PC-3 (cell line): ENCODE results near the gene CA9.

Experiments used
- EZH2 ChIP-seq: fragments of 300-600 bp; sonication (generic); IDR thresholded peaks from one replicate; pipeline ENCODE4 v1.6.1; 2017; ENCODE audit warnings: antibody characterized with exemption, mild to moderate bottlenecking, low read length; ENCODE audit not compliant: unreplicated experiment
- TF ChIP-seq, protein P1 (sequence below): fragments of 300-600 bp; sonication (generic); conservative IDR thresholded peaks from 2 replicates; pipeline ENCODE4 v1.5.1; 2017; ENCODE audit warnings: antibody characterized with exemption, low read depth, mild to moderate bottlenecking, low read length

GRCh38 chr9:35696520-35697215 is 22.9 kb downstream of the CA9 start:
- TF ChIP-seq, protein P1, sequence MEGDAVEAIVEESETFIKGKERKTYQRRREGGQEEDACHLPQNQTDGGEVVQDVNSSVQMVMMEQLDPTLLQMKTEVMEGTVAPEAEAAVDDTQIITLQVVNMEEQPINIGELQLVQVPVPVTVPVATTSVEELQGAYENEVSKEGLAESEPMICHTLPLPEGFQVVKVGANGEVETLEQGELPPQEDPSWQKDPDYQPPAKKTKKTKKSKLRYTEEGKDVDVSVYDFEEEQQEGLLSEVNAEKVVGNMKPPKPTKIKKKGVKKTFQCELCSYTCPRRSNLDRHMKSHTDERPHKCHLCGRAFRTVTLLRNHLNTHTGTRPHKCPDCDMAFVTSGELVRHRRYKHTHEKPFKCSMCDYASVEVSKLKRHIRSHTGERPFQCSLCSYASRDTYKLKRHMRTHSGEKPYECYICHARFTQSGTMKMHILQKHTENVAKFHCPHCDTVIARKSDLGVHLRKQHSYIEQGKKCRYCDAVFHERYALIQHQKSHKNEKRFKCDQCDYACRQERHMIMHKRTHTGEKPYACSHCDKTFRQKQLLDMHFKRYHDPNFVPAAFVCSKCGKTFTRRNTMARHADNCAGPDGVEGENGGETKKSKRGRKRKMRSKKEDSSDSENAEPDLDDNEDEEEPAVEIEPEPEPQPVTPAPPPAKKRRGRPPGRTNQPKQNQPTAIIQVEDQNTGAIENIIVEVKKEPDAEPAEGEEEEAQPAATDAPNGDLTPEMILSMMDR = peak; percentile 73
- TF ChIP-seq EZH2 = no peak
